Aorta (tissue), 5 donors: ENCODE data around the gene FAM9C. TPM values are rescaled to one million over a fixed set of nuclear protein-coding genes. Genes with fewer than 3 reads are reported as not detected.

ENCODE experiments used
- ATAC-seq: fragments of 200-7000 bp; cut with Tn5 transposase; one replicate; pipeline ENCODE4 v1.9.1; 2022; ENCODE audit warnings: moderate library complexity; ENCODE audit not compliant: low FRiP score
- DNase-seq, 2 donors: peaks; one replicate each; pipeline ENCODE4 v3.0.0-alpha.2; 2020
- H3K27ac ChIP-seq, 2 donors: one replicate each; pipeline ENCODE4 v1.5.1; 2013; ENCODE audit warnings: low read length in 2 of 2, mild to moderate bottlenecking in 2 of 2, moderate library complexity in 2 of 2, control low read depth in 1 of 2, inconsistent platforms in 1 of 2, low read depth in 1 of 2
- H3K27me3 ChIP-seq, 2 donors: one replicate each; pipeline ENCODE4 v1.6.1; 2013; ENCODE audit warnings: control low read depth in 1 of 2, low read length in 1 of 2, mild to moderate bottlenecking in 1 of 2, moderate library complexity in 1 of 2; ENCODE audit not compliant: insufficient read depth in 2 of 2, control insufficient read depth in 1 of 2
- H3K36me3 ChIP-seq, 2 donors: one replicate each; pipeline ENCODE4 v1.6.1; 2013; ENCODE audit warnings: control low read depth in 1 of 2, low read length in 1 of 2, mild to moderate bottlenecking in 1 of 2; ENCODE audit not compliant: insufficient read depth in 2 of 2, control insufficient read depth in 1 of 2
- H3K4me1 ChIP-seq, 2 donors: one replicate each; pipeline ENCODE4 v1.6.1; 2013; ENCODE audit warnings: low read length in 2 of 2, control low read depth in 1 of 2, mild to moderate bottlenecking in 1 of 2, moderate library complexity in 1 of 2; ENCODE audit not compliant: insufficient read depth in 2 of 2, control insufficient read depth in 1 of 2
- H3K4me3 ChIP-seq, 2 donors: one replicate each; pipeline ENCODE4 v1.5.1; 2013; ENCODE audit warnings: low read length in 2 of 2, control low read depth in 1 of 2, mild to moderate bottlenecking in 1 of 2
- H3K9me3 ChIP-seq: one replicate; pipeline ENCODE4 v1.6.1; 2013; ENCODE audit warnings: mild to moderate bottlenecking, low read length; ENCODE audit not compliant: control insufficient read depth
- WGBS, 2 donors: extraction: QIAGEN DNeasy Blood & Tissue Kit; methylation state at CpG; one replicate each; pipeline ENCODE4 v1.1.7; 2013; 5-methylcytosine and 5-hydroxymethylcytosine counted together
- intact Hi-C, 2 donors: fragments of 100-400 bp; cut with DNase I; formaldehyde crosslinking; loops; one replicate each; pipeline versions ENCODE4 v1.14.2 to v1.15.0; 2022
- polyA plus RNA-seq, 2 donors: library from polyadenylated mRNA; stranded (reverse); fragments of 200-250 nt; gene quantifications; one replicate each; pipeline ENCODE4 v1.2.3, GENCODE V29; 2013
- total RNA-seq, 2 donors: library from RNA; stranded (reverse); fragmentation: NEBNext Ultra II Directional; extraction: Animal tissue kit (Norgen Biotek cat#: 25700); gene quantifications; one replicate each; pipeline ENCODE4 v1.2.1, GENCODE V29; 2021
- donor health status: healthy with polysubstance abuse.
- donor health status: Bipolar disorder and iron deficiency.
- donor health status: DM: no; HTN: no; CAD: no.
- donor health status: DM: no; HTN: no; CAD: no.
- donor health status: DM: yes; HTN: yes; CAD: no.

The FAM9C gene
- total and polyA plus RNA-seq, 4 donors, result not detected

DNA sequence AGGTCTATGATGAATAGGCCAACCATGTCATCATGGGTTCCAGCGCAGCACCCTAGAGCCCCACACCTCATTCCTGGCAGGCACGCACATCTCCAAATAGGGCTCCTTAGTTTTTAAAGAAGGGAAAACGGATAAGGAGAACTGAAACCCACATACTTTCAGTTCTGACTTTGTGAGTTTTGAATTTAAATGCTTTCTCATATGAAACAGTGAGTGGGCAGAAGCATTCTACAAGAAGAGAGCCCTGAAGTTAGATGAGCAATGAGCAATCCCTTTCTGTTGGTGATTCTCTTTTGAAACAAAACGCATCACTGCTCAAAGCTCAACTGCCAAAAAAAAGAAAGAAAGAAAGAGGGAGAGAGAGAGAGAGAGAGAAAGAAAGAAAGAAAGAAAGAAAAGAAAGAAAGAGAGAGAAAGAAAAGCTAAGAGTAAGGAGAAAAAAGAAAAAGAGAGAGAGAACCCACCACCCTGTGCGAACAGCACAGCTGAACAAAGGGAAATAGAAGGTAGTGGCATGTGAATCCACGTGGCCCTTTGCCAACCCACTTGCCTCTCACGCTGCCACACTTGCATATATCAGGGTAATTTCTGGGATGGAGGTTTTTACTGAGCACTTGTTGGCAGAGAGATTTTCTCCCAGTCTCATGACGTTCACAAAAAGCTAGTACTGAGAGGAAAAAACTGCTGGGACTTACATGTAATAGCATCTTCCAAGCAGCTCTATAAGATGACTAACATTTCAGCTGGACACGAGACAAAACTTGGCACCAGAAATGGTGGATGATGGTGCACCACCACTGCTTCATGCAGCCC, 38.6 kb downstream of the FAM9C start:
- ATAC-seq (no peak), DNase-seq (peak in 1 of 2 donors; percentile 66)
- 3 to 29% methylated on average over 9 of the region's 9 CpGs for WGBS, 2 donors
- no peak overlapping the region for H3K4me3 ChIP-seq
- H3K4me1 ChIP-seq, result peaks cover 0 to 3% of the 10 kb centered on the region in 2 donors
- H3K27me3 ChIP-seq, result no peaks in the 10 kb centered on the region
- peak overlapping the region; percentile 43 to 76 for H3K27ac ChIP-seq
- no peaks in the 10 kb centered on the region for H3K9me3 ChIP-seq
- no peaks in the 10 kb centered on the region for H3K36me3 ChIP-seq
- intact Hi-C loops, result loop anchor here in 1 of 2 donors (5.0 kb wide), 1 partner anchor 71 kb away; no protein-coding TSS in a partner anchor

DNA sequence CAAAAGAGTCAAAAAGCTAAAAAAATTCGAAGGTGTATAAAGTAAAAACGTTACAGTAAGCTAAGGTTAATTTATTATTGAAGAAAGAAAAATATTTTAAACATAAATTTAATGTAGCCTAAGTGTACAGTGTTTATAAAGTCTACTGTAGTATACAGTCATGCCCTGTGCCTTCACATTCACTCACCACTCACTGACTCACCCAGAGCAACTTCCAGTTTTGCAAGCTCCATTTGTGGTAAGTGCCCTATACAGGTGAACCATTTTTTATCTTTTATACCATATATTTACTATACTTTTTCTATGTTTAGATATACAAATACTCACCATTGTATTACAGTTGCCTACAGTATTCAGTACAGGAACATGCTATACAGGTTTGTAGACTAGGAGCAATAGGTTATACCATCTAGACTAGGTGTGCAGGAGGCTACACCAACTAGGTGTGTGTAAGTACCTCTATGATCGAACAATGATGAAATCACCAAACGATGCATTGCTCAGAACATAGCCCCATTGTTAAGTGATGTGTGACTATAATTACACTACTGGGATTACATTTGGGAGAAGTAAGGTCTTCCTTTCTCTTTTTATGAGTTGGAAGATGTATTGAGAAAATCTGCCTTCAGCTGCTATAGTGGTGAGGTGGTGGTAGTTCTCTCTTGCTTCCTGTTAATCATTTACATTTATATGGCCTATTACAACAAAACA, 42.3 kb downstream of the FAM9C start:
- WGBS, 2 donors, result 72 to 87% methylated on average over 4 of the region's 4 CpGs
- no peaks in the 10 kb centered on the region for H3K36me3 ChIP-seq
- ATAC-seq (no peak), DNase-seq (no peak)
- H3K4me1 ChIP-seq, result peaks cover 0 to 3% of the 10 kb centered on the region in 2 donors
- intact Hi-C loops, result no loop called here
- H3K4me3 ChIP-seq, result no peak overlapping the region
- H3K27me3 ChIP-seq, result no peaks in the 10 kb centered on the region
- H3K27ac ChIP-seq, result no peak overlapping the region
- H3K9me3 ChIP-seq, result no peaks in the 10 kb centered on the region

DNA sequence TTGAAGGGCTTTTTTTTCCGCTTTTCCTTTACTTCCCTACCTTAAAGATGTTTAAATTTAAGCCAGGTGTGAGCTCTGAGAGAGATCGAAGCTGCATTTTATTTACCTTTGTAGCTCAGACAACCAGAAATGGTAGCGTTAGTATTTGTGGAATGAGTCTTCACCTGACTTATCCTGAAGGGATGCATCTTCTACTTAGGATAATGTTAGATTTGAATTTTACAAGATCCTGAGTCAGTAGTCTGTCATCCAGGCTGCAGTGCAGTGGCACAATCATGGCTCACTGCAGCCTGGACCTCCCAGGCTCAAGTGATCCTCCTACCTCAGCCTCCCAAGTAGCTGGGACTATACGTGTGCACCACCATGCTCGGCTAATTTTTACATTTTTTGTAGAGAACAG, 43.3 kb downstream of the FAM9C start:
- ATAC-seq (no peak), DNase-seq (no peak)
- intact Hi-C loops, result no loop called here
- no peaks in the 10 kb centered on the region for H3K36me3 ChIP-seq
- H3K27ac ChIP-seq, result no peak overlapping the region
- H3K4me3 ChIP-seq, result no peak overlapping the region
- no peaks in the 10 kb centered on the region for H3K9me3 ChIP-seq
- WGBS, 2 donors, result 85 to 96% methylated on average over 5 of the region's 5 CpGs
- H3K4me1 ChIP-seq, result peaks cover 0 to 3% of the 10 kb centered on the region in 2 donors
- no peaks in the 10 kb centered on the region for H3K27me3 ChIP-seq

DNA sequence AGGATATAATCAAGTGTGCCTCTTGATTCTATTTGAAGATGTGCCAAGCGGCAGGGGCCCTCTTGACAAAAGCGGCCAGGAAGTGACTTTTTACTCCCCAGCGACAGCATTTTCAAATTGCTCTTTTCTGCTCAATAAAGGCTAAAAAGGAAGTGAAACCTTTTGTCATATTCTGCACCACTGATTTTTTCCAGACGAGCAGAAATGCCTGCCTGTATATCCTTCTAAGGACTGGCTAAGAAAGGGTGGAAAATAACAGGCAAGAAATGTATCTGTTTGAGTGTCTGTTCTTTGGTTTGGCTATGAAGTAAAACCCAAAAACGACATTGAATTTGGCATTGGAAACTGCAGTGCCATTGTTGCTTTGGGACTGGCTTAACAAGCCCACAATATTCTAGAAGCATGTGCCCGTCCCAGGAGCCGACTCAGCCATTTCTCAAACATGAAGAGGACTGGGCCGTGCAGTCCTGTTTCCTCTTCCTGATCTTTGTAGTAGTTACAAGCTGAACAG, 44.1 kb downstream of the FAM9C start:
- no peak overlapping the region for H3K27ac ChIP-seq
- intact Hi-C loops, result no loop called here
- no peak overlapping the region for H3K4me3 ChIP-seq
- ATAC-seq (no peak), DNase-seq (peak in 1 of 2 donors; percentile 65)
- H3K27me3 ChIP-seq, result no peaks in the 10 kb centered on the region
- WGBS, 2 donors, result 20 to 33% methylated on average over 8 of the region's 8 CpGs
- no peaks in the 10 kb centered on the region for H3K36me3 ChIP-seq
- H3K9me3 ChIP-seq, result no peaks in the 10 kb centered on the region
- H3K4me1 ChIP-seq, result peaks cover 0 to 3% of the 10 kb centered on the region in 2 donors

DNA sequence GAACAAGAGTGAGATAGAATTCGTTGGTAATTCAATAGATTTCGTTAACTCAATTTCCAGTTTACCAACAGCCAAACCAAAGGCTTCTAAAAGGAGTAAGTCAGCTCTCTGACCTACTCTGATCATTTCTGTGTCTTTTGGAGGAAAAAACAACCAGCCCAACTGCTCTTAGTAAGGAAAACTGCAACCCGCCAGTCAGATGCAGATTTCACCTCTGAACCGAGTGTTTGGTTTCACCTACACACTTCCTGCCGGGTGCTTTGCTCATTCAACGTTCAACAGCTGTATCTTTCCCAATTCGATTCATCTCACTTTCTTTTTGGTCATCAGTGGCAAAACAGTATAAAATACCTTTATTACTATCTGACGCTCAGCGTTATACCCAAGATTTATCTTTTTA, 45.0 kb downstream of the FAM9C start:
- no peak for ATAC-seq
- H3K27ac ChIP-seq, result no peak overlapping the region

DNA sequence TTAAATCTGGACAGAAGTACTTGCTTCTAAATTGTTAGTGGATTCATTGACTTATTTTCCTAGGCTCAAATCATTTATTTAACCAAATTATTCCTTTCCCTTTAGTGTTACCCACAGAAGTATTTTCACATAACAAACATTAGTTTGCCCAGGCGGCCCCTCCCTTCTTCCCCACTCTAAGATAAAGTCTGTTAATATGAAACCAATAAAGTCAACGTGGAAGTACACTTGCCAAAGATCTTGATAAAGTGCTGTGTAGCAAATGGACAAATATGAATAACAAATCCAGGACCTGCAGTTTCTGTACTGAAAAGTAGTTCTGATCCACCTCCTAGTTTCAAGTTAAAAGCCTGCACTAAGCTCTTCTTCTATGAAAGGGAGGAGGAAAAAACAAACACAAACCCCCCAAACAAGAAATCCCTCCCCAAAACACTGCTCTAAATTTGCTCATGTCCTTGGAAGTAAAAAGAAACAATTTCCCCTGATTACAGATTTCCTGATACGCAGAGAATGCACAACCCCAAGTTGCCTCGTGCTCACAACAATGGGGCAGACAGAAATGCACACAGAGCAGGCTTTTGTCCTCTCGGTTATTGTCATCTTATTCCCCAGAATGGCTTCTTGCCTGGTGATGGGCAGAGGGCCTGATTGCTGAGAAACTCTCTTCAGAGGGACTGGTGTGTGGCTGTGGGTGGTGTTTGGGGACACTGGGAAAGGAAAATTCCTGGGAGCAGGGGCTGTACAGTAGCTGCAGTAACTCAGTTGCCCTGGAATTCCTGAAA, 46.3 kb downstream of the FAM9C start:
- H3K4me3 ChIP-seq, result no peak overlapping the region
- 5 to 21% methylated on average over 5 of the region's 5 CpGs for WGBS, 2 donors

More for the DNA sequence above, 45.0 kb downstream of the FAM9C start:
- no peak for DNase-seq
- Histone ChIP-seq H3K4me3 (no peak overlapping the region), H3K36me3 (no peaks in the 10 kb centered on the region), H3K9me3 (no peaks in the 10 kb centered on the region), H3K4me1 (peaks cover 0 to 3% of the 10 kb centered on the region in 2 donors), H3K27me3 (no peaks in the 10 kb centered on the region)
- intact Hi-C loops, result no loop called here
- WGBS, 2 donors, result 54 to 67% methylated on average over 9 of the region's 9 CpGs

DNA sequence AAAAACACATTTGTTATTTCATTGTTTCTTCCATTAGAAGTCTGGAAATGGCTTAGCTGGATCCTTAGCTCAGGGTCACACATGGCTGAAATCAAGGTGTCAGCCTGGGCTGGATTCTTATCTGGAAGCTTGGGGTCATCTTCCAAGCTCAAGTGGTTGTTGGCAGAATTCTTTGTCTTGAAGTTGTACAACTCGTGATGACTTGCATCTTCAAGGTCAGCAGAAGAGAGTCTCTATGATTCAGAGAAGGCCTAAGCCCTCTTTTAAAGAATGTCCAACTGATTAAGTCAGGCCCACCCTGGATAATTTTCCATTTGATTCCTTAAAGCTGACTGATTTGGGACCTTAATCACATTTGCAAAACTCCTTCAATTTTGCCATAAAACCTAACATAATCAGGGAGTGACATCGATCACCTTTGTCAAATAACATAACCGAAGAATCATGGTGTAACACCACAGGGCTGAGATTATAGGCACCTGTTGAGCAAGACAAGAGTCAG, 47.4 kb downstream of the FAM9C start:
- WGBS, 2 donors, result 74 to 82% methylated on average over 3 of the region's 3 CpGs
- no peak overlapping the region for H3K4me3 ChIP-seq
- DNase-seq (no peak), ATAC-seq (no peak)
- H3K27ac ChIP-seq, result no peak overlapping the region
- H3K4me1 ChIP-seq, result peaks cover 0 to 3% of the 10 kb centered on the region in 2 donors
- no peaks in the 10 kb centered on the region for H3K9me3 ChIP-seq
- intact Hi-C loops, result no loop called here
- H3K27me3 ChIP-seq, result no peaks in the 10 kb centered on the region
- H3K36me3 ChIP-seq, result no peaks in the 10 kb centered on the region

More for the DNA sequence above, 46.3 kb downstream of the FAM9C start:
- no peak for ATAC-seq
- Histone ChIP-seq H3K27me3 (no peaks in the 10 kb centered on the region), H3K4me1 (peaks cover 0 to 3% of the 10 kb centered on the region in 2 donors), H3K27ac (peak overlapping the region in 1 of 2 donors; percentile 36), H3K9me3 (no peaks in the 10 kb centered on the region), H3K36me3 (no peaks in the 10 kb centered on the region)
- DNase-seq, result no peak
- intact Hi-C loops, result no loop called here

DNA sequence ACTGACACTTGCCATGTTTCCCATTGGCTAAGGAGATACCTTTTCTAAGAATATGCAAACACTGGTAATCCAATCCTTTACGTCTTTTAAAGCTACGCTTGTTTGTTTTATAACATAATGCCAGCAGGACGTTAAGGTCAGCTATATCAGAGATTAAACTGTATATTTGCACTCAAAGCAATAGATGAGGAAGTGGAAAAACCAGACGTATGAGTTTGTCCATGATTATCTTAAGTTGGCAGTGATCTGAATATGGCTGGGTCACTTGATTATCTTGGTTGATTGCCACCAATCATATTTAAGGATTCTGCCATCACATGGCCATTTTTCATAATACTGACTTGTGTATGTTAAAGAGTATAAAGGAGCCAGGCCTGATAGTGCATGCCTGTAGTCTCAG, 50.1 kb downstream of the FAM9C start:
- Histone ChIP-seq H3K4me3 (no peak overlapping the region), H3K27ac (no peak overlapping the region), H3K36me3 (no peaks in the 10 kb centered on the region), H3K4me1 (no peaks in the 10 kb centered on the region), H3K27me3 (no peaks in the 10 kb centered on the region), H3K9me3 (no peaks in the 10 kb centered on the region)
- intact Hi-C loops, result no loop called here
- ATAC-seq (no peak), DNase-seq (no peak)
- 12 to 15% methylated on average over 4 of the region's 4 CpGs for WGBS, 2 donors
